Activated effector memory CD4-positive, alpha-beta T cell treated with anti-CD3 and anti-CD28 coated beads, Interleukin-2, amount 50 U/mL, for 16 hours (primary cell): ENCODE results near the gene CACNA2D3.
"Not testable (repeated sequence)": the region's sequence is repeated elsewhere in the genome, so short reads cannot be mapped to it uniquely, and the experiment has no call there.

Experiments
- DNase-seq: peaks from one replicate; pipeline ENCODE4 v3.0.0-alpha.2; 2020

The CACNA2D3 gene

GRCh38 chr3:54600441-54601204, 478.3 kb downstream of the CACNA2D3 start:
- DNase-seq = no peak

- DNase-seq = no peak
Measured at GRCh38 chr3:54604495-54604894, 482.1 kb downstream of the CACNA2D3 start.

- DNase-seq = no peak
Measured at GRCh38 chr3:54608041-54608440, 485.7 kb downstream of the CACNA2D3 start.

GRCh38 chr3:54619053-54619452, 496.7 kb downstream of the CACNA2D3 start:
- no peak for DNase-seq

- no peak for DNase-seq
Measured at GRCh38 chr3:54619531-54619930, 497.2 kb downstream of the CACNA2D3 start.

GRCh38 chr3:54621184-54621583, 498.8 kb downstream of the CACNA2D3 start:
- DNase-seq = no peak

- DNase-seq = no peak
Measured at GRCh38 chr3:54622678-54623077, 500.3 kb downstream of the CACNA2D3 start.

GRCh38 chr3:54625805-54626787, 503.7 kb downstream of the CACNA2D3 start:
- DNase-seq = no peak

GRCh38 chr3:54628888-54629441, 506.6 kb downstream of the CACNA2D3 start:
- DNase-seq = no peak

- DNase-seq = no peak
Measured at GRCh38 chr3:54630101-54630623, 507.8 kb downstream of the CACNA2D3 start.

- DNase-seq = not testable (repeated sequence)
Measured at GRCh38 chr3:54631001-54631400, 508.6 kb downstream of the CACNA2D3 start.

GRCh38 chr3:54631516-54632325, 509.4 kb downstream of the CACNA2D3 start:
- DNase-seq = no peak

GRCh38 chr3:54632326-54632665, 509.9 kb downstream of the CACNA2D3 start:
- DNase-seq = no peak

- no peak for DNase-seq
Measured at GRCh38 chr3:54632834-54633233, 510.5 kb downstream of the CACNA2D3 start.

GRCh38 chr3:54633444-54634121, 511.2 kb downstream of the CACNA2D3 start:
- DNase-seq = no peak

GRCh38 chr3:54634122-54634469, 511.7 kb downstream of the CACNA2D3 start:
- DNase-seq = no peak

GRCh38 chr3:54639790-54640372, 517.5 kb downstream of the CACNA2D3 start:
- not testable (repeated sequence) for DNase-seq

- DNase-seq = no peak
Measured at GRCh38 chr3:54641226-54642014, 519.1 kb downstream of the CACNA2D3 start.

- DNase-seq = no peak
Measured at GRCh38 chr3:54642147-54642546, 519.8 kb downstream of the CACNA2D3 start.

- no peak for DNase-seq
Measured at GRCh38 chr3:54647721-54648120, 525.4 kb downstream of the CACNA2D3 start.

- DNase-seq = no peak
Measured at GRCh38 chr3:54649551-54649950, 527.2 kb downstream of the CACNA2D3 start.
